Neural crest cell (in vitro differentiated cells): ENCODE measurements around the gene WWOX. TPM values are rescaled to one million over a fixed set of nuclear protein-coding genes. Genes with fewer than 3 reads are reported as not detected.

Experiments used
- DNase-seq: peaks from one replicate; pipeline ENCODE4 v3.0.0; 2021; ENCODE audit warnings: low read depth, mixed read lengths, low spot score
- H3K27ac Mint-ChIP-seq: one replicate; pipeline ENCODE4 v1.8.0; 2021; ENCODE audit warnings: mild to moderate bottlenecking, mixed read lengths; ENCODE audit not compliant: unreplicated experiment
- H3K27me3 Mint-ChIP-seq: 2 replicates; pipeline ENCODE4 v1.8.0; 2021; ENCODE audit warnings: low read depth, mild to moderate bottlenecking, mixed read lengths
- H3K36me3 Mint-ChIP-seq: 2 replicates; pipeline ENCODE4 v1.8.0; 2021; ENCODE audit warnings: low read depth, mild to moderate bottlenecking, mixed read lengths
- H3K4me1 Mint-ChIP-seq: 2 replicates; pipeline ENCODE4 v1.8.0; 2021; ENCODE audit warnings: mixed read lengths
- H3K4me3 Mint-ChIP-seq: one replicate; pipeline ENCODE4 v1.8.0; 2021; ENCODE audit warnings: mild to moderate bottlenecking, mixed read lengths
- H3K9me3 Mint-ChIP-seq: 2 replicates; pipeline ENCODE4 v1.8.0; 2021; ENCODE audit warnings: mixed read lengths
- total RNA-seq: library from RNA; stranded (reverse); gene quantifications from 2 replicates; pipeline ENCODE4 v1.2.1, GENCODE V29; 2021
- TF ChIP-seq, protein P1 (sequence below): fragments of 200-600 bp; sonication (generic); conservative IDR thresholded peaks from 2 replicates; pipeline ENCODE4 v1.5.0; 2021; ENCODE audit warnings: antibody characterized with exemption, mild to moderate bottlenecking

WWOX gene
- total RNA-seq, 1 donor from 2014 or later: 30.5 TPM

DNA sequence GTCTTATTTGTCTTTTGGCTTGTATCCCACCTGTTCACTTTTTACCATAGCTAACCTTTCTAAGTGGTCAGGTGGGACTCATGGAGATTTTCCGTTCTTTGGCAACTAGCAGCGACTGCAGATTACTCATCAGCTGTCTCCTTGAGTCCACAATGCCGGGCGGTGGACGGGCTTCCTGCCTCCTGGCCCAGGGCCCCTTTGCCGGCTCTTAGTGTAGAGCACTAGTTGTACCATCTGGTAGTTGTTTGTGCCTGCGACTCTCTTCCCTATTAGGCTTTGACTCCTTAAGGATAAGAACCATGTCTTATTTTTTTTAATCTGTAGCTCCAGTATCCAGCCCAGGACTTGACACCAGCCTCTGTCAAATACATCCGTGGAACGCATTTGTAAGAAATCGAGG, 399.9 kb downstream of the WWOX start:
- TF ChIP-seq, protein P1, sequence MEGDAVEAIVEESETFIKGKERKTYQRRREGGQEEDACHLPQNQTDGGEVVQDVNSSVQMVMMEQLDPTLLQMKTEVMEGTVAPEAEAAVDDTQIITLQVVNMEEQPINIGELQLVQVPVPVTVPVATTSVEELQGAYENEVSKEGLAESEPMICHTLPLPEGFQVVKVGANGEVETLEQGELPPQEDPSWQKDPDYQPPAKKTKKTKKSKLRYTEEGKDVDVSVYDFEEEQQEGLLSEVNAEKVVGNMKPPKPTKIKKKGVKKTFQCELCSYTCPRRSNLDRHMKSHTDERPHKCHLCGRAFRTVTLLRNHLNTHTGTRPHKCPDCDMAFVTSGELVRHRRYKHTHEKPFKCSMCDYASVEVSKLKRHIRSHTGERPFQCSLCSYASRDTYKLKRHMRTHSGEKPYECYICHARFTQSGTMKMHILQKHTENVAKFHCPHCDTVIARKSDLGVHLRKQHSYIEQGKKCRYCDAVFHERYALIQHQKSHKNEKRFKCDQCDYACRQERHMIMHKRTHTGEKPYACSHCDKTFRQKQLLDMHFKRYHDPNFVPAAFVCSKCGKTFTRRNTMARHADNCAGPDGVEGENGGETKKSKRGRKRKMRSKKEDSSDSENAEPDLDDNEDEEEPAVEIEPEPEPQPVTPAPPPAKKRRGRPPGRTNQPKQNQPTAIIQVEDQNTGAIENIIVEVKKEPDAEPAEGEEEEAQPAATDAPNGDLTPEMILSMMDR: no peak
- DNase-seq: no peak
- no peak overlapping the region for H3K27ac Mint-ChIP-seq
- peaks cover 4% of the 10 kb centered on the region for H3K36me3 Mint-ChIP-seq
- H3K27me3 Mint-ChIP-seq: no peaks in the 10 kb centered on the region
- H3K4me1 Mint-ChIP-seq: peaks cover 20% of the 10 kb centered on the region
- no peak overlapping the region for H3K4me3 Mint-ChIP-seq
- H3K9me3 Mint-ChIP-seq: peaks cover 8% of the 10 kb centered on the region

- TF ChIP-seq, protein P1: no peak
- H3K27me3 Mint-ChIP-seq: no peaks in the 10 kb centered on the region
- H3K4me3 Mint-ChIP-seq: no peak overlapping the region
- H3K4me1 Mint-ChIP-seq: peaks cover 34% of the 10 kb centered on the region
- peaks cover 4% of the 10 kb centered on the region for H3K36me3 Mint-ChIP-seq
- DNase-seq: no peak
- peaks cover 8% of the 10 kb centered on the region for H3K9me3 Mint-ChIP-seq
- H3K27ac Mint-ChIP-seq: no peak overlapping the region
Observed at GRCh38 chr16:78500659-78501270, 401.3 kb downstream of the WWOX start.

GRCh38 chr16:78501744-78502143, 402.3 kb downstream of the WWOX start:
- Mint-ChIP-seq H3K36me3 (peaks cover under 1% of the 10 kb centered on the region), H3K27ac (no peak overlapping the region), H3K4me3 (no peak overlapping the region), H3K27me3 (no peaks in the 10 kb centered on the region), H3K9me3 (peaks cover 1% of the 10 kb centered on the region), H3K4me1 (peaks cover 34% of the 10 kb centered on the region)
- TF ChIP-seq, protein P1: no peak
- no peak for DNase-seq

DNA sequence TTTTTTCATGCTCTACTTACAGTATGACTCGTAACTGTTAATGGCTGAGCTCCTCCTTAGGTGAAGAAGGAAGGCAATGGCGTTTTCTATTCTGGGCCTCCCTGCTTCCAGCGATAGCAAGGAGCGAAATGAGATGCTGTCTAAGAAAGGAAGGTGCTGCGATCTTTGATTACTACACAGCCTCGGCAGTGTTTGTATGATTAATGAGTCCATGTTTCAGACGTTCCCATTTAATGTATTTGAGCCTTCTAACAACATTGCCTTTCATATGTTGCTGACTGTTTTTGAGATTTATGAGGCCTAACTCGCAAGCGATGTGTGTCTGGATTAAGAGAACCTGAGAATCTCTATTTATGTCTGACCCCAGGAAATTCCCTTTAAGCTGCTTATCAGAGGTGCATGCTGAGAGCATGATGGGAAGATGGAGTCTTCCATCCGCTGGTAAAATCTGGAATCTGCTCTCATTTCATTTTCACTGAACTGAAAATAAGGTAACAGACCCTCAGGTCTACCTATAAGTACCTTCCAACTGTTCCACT, 403.4 kb downstream of the WWOX start:
- no peak overlapping the region for H3K27ac Mint-ChIP-seq
- no peak for DNase-seq
- TF ChIP-seq, protein P1: no peak
- peaks cover 34% of the 10 kb centered on the region for H3K4me1 Mint-ChIP-seq
- H3K4me3 Mint-ChIP-seq: no peak overlapping the region
- no peaks in the 10 kb centered on the region for H3K9me3 Mint-ChIP-seq
- no peaks in the 10 kb centered on the region for H3K36me3 Mint-ChIP-seq
- H3K27me3 Mint-ChIP-seq: no peaks in the 10 kb centered on the region

- no peaks in the 10 kb centered on the region for H3K36me3 Mint-ChIP-seq
- TF ChIP-seq, protein P1: peak; percentile 90
- no peaks in the 10 kb centered on the region for H3K9me3 Mint-ChIP-seq
- peaks cover 34% of the 10 kb centered on the region for H3K4me1 Mint-ChIP-seq
- no peak overlapping the region for H3K4me3 Mint-ChIP-seq
- no peak overlapping the region for H3K27ac Mint-ChIP-seq
- peak; percentile 55 for DNase-seq
- H3K27me3 Mint-ChIP-seq: no peaks in the 10 kb centered on the region
Observed at GRCh38 chr16:78503602-78504001, 404.1 kb downstream of the WWOX start.
